HCT116 (cell line): ENCODE data around the gene FBXL14.

Experiments
- CEBPB ChIP-seq: IDR thresholded peaks from 2 replicates; pipeline ENCODE4 v1.6.1; 2012; ENCODE audit warnings: low read depth
- CTCF ChIP-seq, 3 experiments: fragments of 200-600 bp in 1 of 3; sonication (generic) in 1 of 3; IDR thresholded peaks in 2 of 3; conservative IDR thresholded peaks in 1 of 3; 2 replicates each; pipeline ENCODE4 v1.5.1; 2012 to 2017; ENCODE audit warnings: low read depth in 2 of 3, low read length in 2 of 3, antibody characterized with exemption in 1 of 3, borderline replicate concordance in 1 of 3, control low read depth in 1 of 3, mild to moderate bottlenecking in 1 of 3, mixed read lengths in 1 of 3, mixed run types in 1 of 3, moderate library complexity in 1 of 3; ENCODE audit not compliant: insufficient read depth in 1 of 3
- ELF1 ChIP-seq: IDR thresholded peaks from 2 replicates; pipeline ENCODE4 v1.6.1; 2012; ENCODE audit warnings: low read depth, borderline replicate concordance
- EZH2 ChIP-seq: fragments of 200-600 bp; sonication (generic); IDR thresholded peaks from 2 replicates; pipeline ENCODE4 v1.6.1; 2017; ENCODE audit warnings: antibody characterized with exemption, mixed run types
- EZH2phosphoT487 ChIP-seq: fragments of 200-600 bp; IDR thresholded peaks from 2 replicates; pipeline ENCODE4 v1.6.1; 2018; ENCODE audit warnings: antibody characterized with exemption, borderline replicate concordance
- JUND ChIP-seq: IDR thresholded peaks from 2 replicates; pipeline ENCODE4 v1.6.1; 2012
- MAX ChIP-seq: IDR thresholded peaks from 2 replicates; pipeline ENCODE4 v1.6.1; 2012
- POLR2A ChIP-seq: IDR thresholded peaks from 2 replicates; pipeline ENCODE4 v1.7.0; 2011; ENCODE audit warnings: borderline replicate concordance; ENCODE audit not compliant: insufficient read depth, insufficient read length; ENCODE audit errors: extremely low read depth
- POLR2AphosphoS5 ChIP-seq: IDR thresholded peaks from 2 replicates; pipeline ENCODE4 v1.6.1; 2011; ENCODE audit warnings: mild to moderate bottlenecking, low read depth, low read length, moderate library complexity
- RAD21 ChIP-seq: IDR thresholded peaks from 2 replicates; pipeline ENCODE4 v1.6.1; 2012; ENCODE audit warnings: low read depth, mild to moderate bottlenecking
- REST ChIP-seq: IDR thresholded peaks from 2 replicates; pipeline ENCODE4 v1.6.1; 2012; ENCODE audit warnings: low read depth
- SRF ChIP-seq: IDR thresholded peaks from 2 replicates; pipeline ENCODE4 v1.6.1; 2012; ENCODE audit warnings: low read depth
- ZNF274 ChIP-seq: fragments of 200-500 bp; sonication (Bioruptor generic); IDR thresholded peaks from 2 replicates; pipeline ENCODE4 v1.6.1; 2014; ENCODE audit warnings: mild to moderate bottlenecking, low read depth, low read length, inconsistent platforms

- TF ChIP-seq ZNF274 (no peak), POLR2AphosphoS5 (0 out of 2 replicates have a peak, but pooled peaks have one; percentile 16), MAX (peak; percentile 63), RAD21 (peak; percentile 31), POLR2A (no peak), CEBPB (peak; percentile 65), EZH2 (no peak), CTCF (IDR thresholded peaks at IDR 0.05 in 2 of 3, conservative IDR thresholded peaks at IDR 0.05 in 1 of 3; ENCODE audit: borderline replicate concordance in 1 of 3, insufficient read depth in 1 of 3, low read depth in 2 of 3, low read length in 2 of 3) (no peak), EZH2phosphoT487 (no peak), REST (no peak), JUND (peak; percentile 89), SRF (peak; percentile 77), ELF1 (no peak; the same call in 1 of the 2 replicates)
Measured at GRCh38 chr12:1540690-1541089, 53.7 kb downstream of the FBXL14 start.
